ENCODE measurements around the gene DNAJC15.
"Not testable (repeated sequence)": the region's sequence is repeated elsewhere in the genome, so short reads cannot be mapped to it uniquely, and the experiment has no call there.

The DNAJC15 gene

GRCh38 chr13:42991233-42991897 lies 32.0 kb upstream of the DNAJC15 start:
- H3K9me3 ChIP-seq (ENCODE audit: control insufficient read depth, low read length); H3K36me3 ChIP-seq (ENCODE audit: control insufficient read depth, insufficient read depth, low read length, severe bottlenecking); H3K27me3 ChIP-seq (replicated peaks; ENCODE audit: control insufficient read depth, insufficient read depth, low read length); DNase-seq (ENCODE audit: low read depth): not testable (repeated sequence)
- peaks cover 21% of the 10 kb centered on the region for H3K4me1 ChIP-seq (ENCODE audit: control insufficient read depth, insufficient read depth, low read length)
- H3K9ac ChIP-seq (ENCODE audit: low read length) = peak overlapping the region; percentile 87
- H3K4me3 ChIP-seq (ENCODE audit: low read length) = peak overlapping the region; percentile 86

DNA sequence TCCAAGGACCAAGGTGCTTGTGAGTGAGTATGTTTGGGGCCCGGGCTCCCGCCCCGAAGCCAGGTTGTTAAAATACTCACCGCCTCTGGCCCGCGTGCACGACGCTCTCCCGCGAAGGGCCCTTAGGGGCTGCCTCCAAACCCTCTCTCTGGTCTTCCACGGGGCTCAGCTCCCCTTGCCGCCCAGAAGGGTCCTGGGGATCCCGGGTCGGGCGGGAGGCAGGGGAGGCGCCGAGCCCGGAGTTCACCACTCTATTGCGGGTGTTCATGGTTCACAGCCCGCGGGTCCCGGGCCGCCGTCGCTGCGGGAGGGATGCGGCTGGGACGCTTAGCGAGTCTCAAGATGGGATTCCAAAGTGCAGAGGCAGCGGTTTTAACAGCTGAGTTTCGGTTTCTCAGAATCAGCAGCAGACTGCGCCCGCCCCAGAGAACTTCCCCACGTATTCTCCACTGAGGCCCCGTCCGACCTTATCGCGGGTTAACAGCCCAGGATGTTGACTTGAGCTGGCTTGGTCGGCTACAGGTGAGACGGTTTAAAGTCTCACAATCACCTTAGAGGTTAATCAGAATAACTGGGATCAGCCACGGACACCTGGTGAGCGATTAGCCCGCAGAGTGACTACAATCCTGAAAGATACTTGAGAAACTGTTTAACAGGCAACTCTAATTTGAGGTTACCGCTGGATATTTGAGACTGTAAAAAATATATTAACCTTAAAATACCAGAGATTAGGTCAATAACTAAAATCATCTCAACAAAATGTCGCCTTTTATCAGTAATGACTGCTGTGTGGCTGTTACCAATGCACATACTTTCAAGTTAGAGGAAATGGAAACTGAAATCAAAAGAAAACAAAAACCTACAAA lies 31.3 kb upstream of the DNAJC15 start, which contains the start of gene EPSTI1:
Gene EPSTI1, minus strand, starts transcription at position 344 of the 866 bp plus-strand sequence. Its CDS starts 76 bp downstream, at position 268.
- Histone ChIP-seq H3K9me3 (ENCODE audit: control insufficient read depth, low read length) (no peaks in the 10 kb centered on the region), H3K4me3 (ENCODE audit: low read length) (peak within 1 kb of the TSS; percentile 86), H3K36me3 (ENCODE audit: control insufficient read depth, insufficient read depth, low read length, severe bottlenecking) (no peaks in the 10 kb centered on the region), H3K9ac (ENCODE audit: low read length) (peak within 1 kb of the TSS; percentile 87), H3K4me1 (ENCODE audit: control insufficient read depth, insufficient read depth, low read length) (peaks cover 28% of the 10 kb centered on the region), H3K27me3 (replicated peaks; ENCODE audit: control insufficient read depth, insufficient read depth, low read length) (no peaks in the 10 kb centered on the region)
- peak; percentile 80 for DNase-seq (ENCODE audit: low read depth)

DNA sequence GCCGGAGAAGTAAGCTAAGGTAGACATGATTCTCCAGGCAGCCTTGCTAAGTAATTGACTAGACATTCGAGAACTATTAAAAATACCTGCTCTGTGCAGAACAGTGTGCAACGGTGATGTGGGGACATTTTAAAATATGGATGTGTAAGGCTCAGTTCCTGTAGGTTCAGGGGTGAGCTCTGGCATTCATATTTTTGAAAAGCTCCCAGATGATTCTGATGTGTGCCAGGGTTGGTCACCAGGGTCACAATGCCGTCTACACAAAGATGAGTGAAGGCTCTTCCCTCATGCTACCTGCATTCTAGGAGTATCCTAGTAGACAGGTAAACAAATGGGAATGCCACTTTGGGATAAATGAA lies 30.6 kb upstream of the DNAJC15 start:
- H3K4me3 ChIP-seq (ENCODE audit: low read length) = peak overlapping the region; percentile 86
- H3K4me1 ChIP-seq (ENCODE audit: control insufficient read depth, insufficient read depth, low read length) = peaks cover 31% of the 10 kb centered on the region
- H3K9me3 ChIP-seq (ENCODE audit: control insufficient read depth, low read length) = no peaks in the 10 kb centered on the region
- peak overlapping the region; percentile 87 for H3K9ac ChIP-seq (ENCODE audit: low read length)
- no peaks in the 10 kb centered on the region for H3K27me3 ChIP-seq (replicated peaks; ENCODE audit: control insufficient read depth, insufficient read depth, low read length)
- no peaks in the 10 kb centered on the region for H3K36me3 ChIP-seq (ENCODE audit: control insufficient read depth, insufficient read depth, low read length, severe bottlenecking)
- no peak for DNase-seq (ENCODE audit: low read depth)

- Histone ChIP-seq H3K9me3 (ENCODE audit: control insufficient read depth, low read length) (no peaks in the 10 kb centered on the region), H3K9ac (ENCODE audit: low read length) (no peak overlapping the region), H3K36me3 (ENCODE audit: control insufficient read depth, insufficient read depth, low read length, severe bottlenecking) (no peaks in the 10 kb centered on the region), H3K4me1 (ENCODE audit: control insufficient read depth, insufficient read depth, low read length) (peaks cover 31% of the 10 kb centered on the region), H3K4me3 (ENCODE audit: low read length) (no peak overlapping the region), H3K27me3 (replicated peaks; ENCODE audit: control insufficient read depth, insufficient read depth, low read length) (no peaks in the 10 kb centered on the region)
- DNase-seq (ENCODE audit: low read depth) = no peak
These were observed 28.5 kb upstream of the DNAJC15 start for GRCh38 chr13:42994878-42995277.

- DNase-seq (ENCODE audit: low read depth) = peak; percentile 86
- H3K9me3 ChIP-seq (ENCODE audit: control insufficient read depth, low read length) = no peaks in the 10 kb centered on the region
These were observed 26.8 kb upstream of the DNAJC15 start for GRCh38 chr13:42996584-42996983.

GRCh38 chr13:42997381-42997780 lies 26.0 kb upstream of the DNAJC15 start:
- DNase-seq (ENCODE audit: low read depth) = peak; percentile 50
- Histone ChIP-seq H3K27me3 (replicated peaks; ENCODE audit: control insufficient read depth, insufficient read depth, low read length) (no peaks in the 10 kb centered on the region), H3K36me3 (ENCODE audit: control insufficient read depth, insufficient read depth, low read length, severe bottlenecking) (no peaks in the 10 kb centered on the region), H3K9me3 (ENCODE audit: control insufficient read depth, low read length) (no peaks in the 10 kb centered on the region), H3K4me3 (ENCODE audit: low read length) (no peak overlapping the region), H3K4me1 (ENCODE audit: control insufficient read depth, insufficient read depth, low read length) (peaks cover 17% of the 10 kb centered on the region), H3K9ac (ENCODE audit: low read length) (peak overlapping the region; percentile 31)

More at GRCh38 chr13:42996584-42996983, 26.8 kb upstream of the DNAJC15 start:
- H3K9ac ChIP-seq (ENCODE audit: low read length) = peak overlapping the region; percentile 31
- no peaks in the 10 kb centered on the region for H3K27me3 ChIP-seq (replicated peaks; ENCODE audit: control insufficient read depth, insufficient read depth, low read length)
- H3K36me3 ChIP-seq (ENCODE audit: control insufficient read depth, insufficient read depth, low read length, severe bottlenecking) = no peaks in the 10 kb centered on the region
- peaks cover 18% of the 10 kb centered on the region for H3K4me1 ChIP-seq (ENCODE audit: control insufficient read depth, insufficient read depth, low read length)
- no peak overlapping the region for H3K4me3 ChIP-seq (ENCODE audit: low read length)

GRCh38 chr13:42999491-42999890 lies 23.9 kb upstream of the DNAJC15 start:
- Histone ChIP-seq H3K9me3 (ENCODE audit: control insufficient read depth, low read length) (no peaks in the 10 kb centered on the region), H3K4me3 (ENCODE audit: low read length) (no peak overlapping the region), H3K9ac (ENCODE audit: low read length) (no peak overlapping the region), H3K4me1 (ENCODE audit: control insufficient read depth, insufficient read depth, low read length) (peaks cover 16% of the 10 kb centered on the region), H3K27me3 (replicated peaks; ENCODE audit: control insufficient read depth, insufficient read depth, low read length) (no peaks in the 10 kb centered on the region), H3K36me3 (ENCODE audit: control insufficient read depth, insufficient read depth, low read length, severe bottlenecking) (no peaks in the 10 kb centered on the region)
- no peak for DNase-seq (ENCODE audit: low read depth)

GRCh38 chr13:43000676-43001075 lies 22.7 kb upstream of the DNAJC15 start:
- DNase-seq (ENCODE audit: low read depth) = no peak
- Histone ChIP-seq H3K4me1 (ENCODE audit: control insufficient read depth, insufficient read depth, low read length) (peaks cover 25% of the 10 kb centered on the region), H3K9ac (ENCODE audit: low read length) (no peak overlapping the region), H3K9me3 (ENCODE audit: control insufficient read depth, low read length) (no peaks in the 10 kb centered on the region), H3K27me3 (replicated peaks; ENCODE audit: control insufficient read depth, insufficient read depth, low read length) (no peaks in the 10 kb centered on the region), H3K4me3 (ENCODE audit: low read length) (no peak overlapping the region), H3K36me3 (ENCODE audit: control insufficient read depth, insufficient read depth, low read length, severe bottlenecking) (no peaks in the 10 kb centered on the region)

DNA sequence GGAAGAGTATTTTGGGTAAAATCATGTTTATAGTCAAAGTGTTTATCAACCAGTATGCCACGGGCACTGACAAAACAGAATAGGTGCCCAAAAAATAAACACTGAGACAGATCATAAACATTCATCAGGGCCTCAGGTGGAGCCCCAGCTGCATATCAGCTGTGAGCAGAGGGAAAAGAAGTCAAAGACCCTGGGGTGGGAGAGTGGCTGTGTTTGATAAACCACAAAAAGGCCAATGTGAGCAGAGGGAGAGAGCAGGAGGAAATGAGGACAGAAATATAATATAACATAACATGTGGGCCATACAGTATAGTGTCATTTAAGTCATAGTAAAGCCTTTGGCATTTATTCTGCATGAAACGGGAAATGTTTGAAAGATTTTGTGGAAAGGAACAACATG lies 21.4 kb upstream of the DNAJC15 start:
- H3K9ac ChIP-seq (ENCODE audit: low read length) = no peak overlapping the region
- H3K4me3 ChIP-seq (ENCODE audit: low read length) = no peak overlapping the region
- H3K27me3 ChIP-seq (replicated peaks; ENCODE audit: control insufficient read depth, insufficient read depth, low read length) = no peaks in the 10 kb centered on the region
- peaks cover 24% of the 10 kb centered on the region for H3K4me1 ChIP-seq (ENCODE audit: control insufficient read depth, insufficient read depth, low read length)
- H3K9me3 ChIP-seq (ENCODE audit: control insufficient read depth, low read length) = no peaks in the 10 kb centered on the region
- H3K36me3 ChIP-seq (ENCODE audit: control insufficient read depth, insufficient read depth, low read length, severe bottlenecking) = no peaks in the 10 kb centered on the region
- DNase-seq (ENCODE audit: low read depth) = no peak

DNA sequence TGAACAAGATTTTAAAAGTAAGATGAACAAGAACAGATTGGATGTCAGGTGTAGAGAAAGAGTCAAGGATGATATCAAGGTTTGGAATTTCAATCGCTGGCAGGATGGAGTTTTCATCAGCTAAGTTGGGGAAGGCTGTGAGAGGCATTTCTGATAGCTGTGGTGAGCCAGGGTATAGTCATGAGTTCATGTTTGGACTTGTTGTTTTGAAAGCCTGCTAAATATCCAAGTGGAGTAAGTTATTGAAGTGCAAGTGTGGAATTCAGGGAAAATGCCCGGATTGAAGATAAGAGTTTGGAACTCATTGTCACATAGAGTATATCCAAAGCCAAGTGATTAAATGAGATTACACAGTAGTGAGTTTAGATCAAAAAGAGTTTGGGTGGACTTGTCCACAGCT lies 20.4 kb upstream of the DNAJC15 start:
- no peak overlapping the region for H3K4me3 ChIP-seq (ENCODE audit: low read length)
- DNase-seq (ENCODE audit: low read depth) = no peak
- H3K9me3 ChIP-seq (ENCODE audit: control insufficient read depth, low read length) = no peaks in the 10 kb centered on the region
- H3K4me1 ChIP-seq (ENCODE audit: control insufficient read depth, insufficient read depth, low read length) = peaks cover 30% of the 10 kb centered on the region
- H3K27me3 ChIP-seq (replicated peaks; ENCODE audit: control insufficient read depth, insufficient read depth, low read length) = no peaks in the 10 kb centered on the region
- H3K9ac ChIP-seq (ENCODE audit: low read length) = no peak overlapping the region
- no peaks in the 10 kb centered on the region for H3K36me3 ChIP-seq (ENCODE audit: control insufficient read depth, insufficient read depth, low read length, severe bottlenecking)

- DNase-seq (ENCODE audit: low read depth) = no peak
- Histone ChIP-seq H3K9me3 (ENCODE audit: control insufficient read depth, low read length) (no peaks in the 10 kb centered on the region), H3K36me3 (ENCODE audit: control insufficient read depth, insufficient read depth, low read length, severe bottlenecking) (no peaks in the 10 kb centered on the region), H3K9ac (ENCODE audit: low read length) (no peak overlapping the region), H3K27me3 (replicated peaks; ENCODE audit: control insufficient read depth, insufficient read depth, low read length) (no peaks in the 10 kb centered on the region), H3K4me1 (ENCODE audit: control insufficient read depth, insufficient read depth, low read length) (peaks cover 36% of the 10 kb centered on the region), H3K4me3 (ENCODE audit: low read length) (no peak overlapping the region)
These were observed 19.7 kb upstream of the DNAJC15 start for GRCh38 chr13:43003729-43004128.
